IMR-90 (cell line): ENCODE results near the gene KCNK18. TPM values are rescaled to one million over a fixed set of nuclear protein-coding genes. Genes with fewer than 3 reads are reported as not detected.

ENCODE experiments used
- ATAC-seq: fragments of 200-7000 bp; cut with Tn5 transposase; 2 replicates; pipeline ENCODE4 v1.9.1; 2020; ENCODE audit warnings: low read depth, mild to moderate bottlenecking, moderate library complexity
- BruUV-seq: library from RNA; stranded (reverse); fragments of 400-500 nt; replicated peaks from 2 replicates; lab custom pipeline; 2021; lab: Mats Ljungman, UMichigan
- CTCF ChIA-PET: fragments of 300-600 bp; formaldehyde crosslinking; extraction: SDS; loops from one replicate; lab custom pipeline; 2021; ENCODE audit warnings: antibody characterized with exemption; lab: Yijun Ruan, JAX
- POLR2A ChIA-PET: fragments of 300-600 bp; sonication (Branson Sonifier 250); formaldehyde crosslinking; loops from one replicate; lab custom pipeline; 2022; ENCODE audit warnings: antibody characterized with exemption; ENCODE audit not compliant: unreplicated experiment; lab: Charles Lee
- DNase-seq: peaks from one replicate; pipeline ENCODE4 v3.0.0; 2013
- H2AFZ ChIP-seq: replicated peaks from 2 replicates; pipeline ENCODE3; 2013; ENCODE audit warnings: low read length, mild to moderate bottlenecking; ENCODE audit not compliant: poor library complexity
- H2AK5ac ChIP-seq: 2 replicates; pipeline ENCODE4 v1.6.1; 2013; ENCODE audit warnings: low read depth, low read length, inconsistent platforms
- H2AK9ac ChIP-seq: replicated peaks from 2 replicates; pipeline ENCODE3; 2013; ENCODE audit warnings: mild to moderate bottlenecking, low read depth, low read length, moderate library complexity; ENCODE audit not compliant: poor library complexity
- H2BK120ac ChIP-seq: 2 replicates; pipeline ENCODE4 v1.6.1; 2013; ENCODE audit warnings: low read depth, low read length, inconsistent platforms
- H2BK15ac ChIP-seq: 3 replicates; pipeline ENCODE4 v1.6.1; 2013; ENCODE audit warnings: low read depth, low read length, inconsistent platforms
- H2BK20ac ChIP-seq: 2 replicates; pipeline ENCODE4 v1.6.1; 2013; ENCODE audit warnings: low read depth, mild to moderate bottlenecking, inconsistent platforms, low read length, moderate library complexity
- H2BK5ac ChIP-seq: 2 replicates; pipeline ENCODE4 v1.6.1; 2013; ENCODE audit warnings: mild to moderate bottlenecking, low read depth, low read length, inconsistent platforms; ENCODE audit not compliant: poor library complexity, severe bottlenecking
- H3K14ac ChIP-seq: replicated peaks from 2 replicates; pipeline ENCODE4 v1.6.1; 2013; ENCODE audit warnings: low read depth, low read length, inconsistent platforms
- H3K18ac ChIP-seq: 2 replicates; pipeline ENCODE4 v1.6.1; 2013; ENCODE audit warnings: low read depth, low read length, control low read depth
- H3K23ac ChIP-seq: 2 replicates; pipeline ENCODE4 v1.6.1; 2013; ENCODE audit warnings: low read depth, low read length, inconsistent platforms
- H3K27ac ChIP-seq: 2 replicates; pipeline ENCODE4 v1.5.1; 2013; ENCODE audit warnings: mild to moderate bottlenecking, control low read depth, low read length; ENCODE audit not compliant: insufficient read depth
- H3K27me3 ChIP-seq: 2 replicates; pipeline ENCODE4 v1.6.1; 2013; ENCODE audit warnings: low read length; ENCODE audit not compliant: control insufficient read depth, insufficient read depth
- H3K36me3 ChIP-seq: 2 replicates; pipeline ENCODE4 v1.6.1; 2013; ENCODE audit warnings: low read length, mixed read lengths; ENCODE audit not compliant: control insufficient read depth, insufficient read depth
- H3K4ac ChIP-seq: 2 replicates; pipeline ENCODE4 v1.6.1; 2013; ENCODE audit warnings: low read depth, low read length, inconsistent platforms
- H3K4me1 ChIP-seq: 2 replicates; pipeline ENCODE4 v1.6.1; 2013; ENCODE audit warnings: low read length, mixed read lengths; ENCODE audit not compliant: control insufficient read depth, insufficient read depth
- H3K4me2 ChIP-seq: 2 replicates; pipeline ENCODE4 v1.6.1; 2013; ENCODE audit warnings: low read depth, mild to moderate bottlenecking, control low read depth, low read length, moderate library complexity
- H3K4me3 ChIP-seq: 2 replicates; pipeline ENCODE4 v1.5.1; 2013; ENCODE audit warnings: low read depth, mild to moderate bottlenecking, control low read depth, low read length, moderate library complexity; ENCODE audit not compliant: insufficient read depth
- H3K56ac ChIP-seq: 2 replicates; pipeline ENCODE4 v1.6.1; 2013; ENCODE audit warnings: low read length, inconsistent platforms; ENCODE audit not compliant: insufficient read depth; ENCODE audit errors: extremely low read depth
- H3K79me1 ChIP-seq, 2 experiments: 2 replicates each; pipeline ENCODE4 v1.6.1; 2013; ENCODE audit warnings: low read length in 2 of 2, inconsistent platforms in 1 of 2, low read depth in 1 of 2
- H3K9ac ChIP-seq: 2 replicates; pipeline ENCODE4 v1.6.1; 2013; ENCODE audit warnings: low read depth, low read length, control low read depth
- H3K9me1 ChIP-seq: 2 replicates; pipeline ENCODE4 v1.6.1; 2013; ENCODE audit warnings: low read length, inconsistent platforms; ENCODE audit not compliant: insufficient read depth
- H3K9me3 ChIP-seq: 2 replicates; pipeline ENCODE4 v1.6.1; 2013; ENCODE audit warnings: low read length; ENCODE audit not compliant: control insufficient read depth, insufficient read depth
- H4K20me1 ChIP-seq: 2 replicates; pipeline ENCODE4 v1.6.1; 2013; ENCODE audit warnings: low read length, inconsistent platforms; ENCODE audit not compliant: insufficient read depth
- H4K5ac ChIP-seq: 2 replicates; pipeline ENCODE4 v1.6.1; 2013; ENCODE audit warnings: mild to moderate bottlenecking, low read depth, low read length, control low read depth
- H4K8ac ChIP-seq, 2 experiments: 2 replicates each; pipeline ENCODE4 v1.6.1; 2013; ENCODE audit warnings: low read depth in 2 of 2, low read length in 2 of 2, control low read depth in 1 of 2, inconsistent platforms in 1 of 2
- H4K91ac ChIP-seq: 2 replicates; pipeline ENCODE4 v1.6.1; 2013; ENCODE audit warnings: low read depth, low read length, inconsistent platforms; ENCODE audit not compliant: insufficient read depth
- BHLHE40 ChIP-seq: fragments of 150-350 bp; IDR thresholded peaks from 2 replicates; pipeline ENCODE4 v1.6.1; 2016; ENCODE audit warnings: mild to moderate bottlenecking, low read depth, low read length
- CEBPB ChIP-seq: IDR thresholded peaks from 2 replicates; pipeline ENCODE4 v1.6.1; 2012; ENCODE audit warnings: low read depth, low read length, improper control_type of control experiment
- CHD1 ChIP-seq: IDR thresholded peaks from 2 replicates; pipeline ENCODE4 v1.6.1; 2012; ENCODE audit warnings: low read depth, low read length, improper control_type of control experiment
- FOS ChIP-seq: fragments of 150-350 bp; IDR thresholded peaks from 2 replicates; pipeline ENCODE4 v1.6.1; 2016; ENCODE audit warnings: low read depth, low read length
- MAFK ChIP-seq: IDR thresholded peaks from 2 replicates; pipeline ENCODE4 v1.6.1; 2012; ENCODE audit warnings: low read depth, low read length, improper control_type of control experiment
- MAZ ChIP-seq: IDR thresholded peaks from 2 replicates; pipeline ENCODE4 v1.6.1; 2012; ENCODE audit warnings: low read depth, mild to moderate bottlenecking, low read length, improper control_type of control experiment, moderate library complexity, borderline replicate concordance
- MXI1 ChIP-seq: IDR thresholded peaks from 2 replicates; pipeline ENCODE4 v1.6.1; 2012; ENCODE audit warnings: low read depth, mild to moderate bottlenecking, low read length, moderate library complexity, borderline replicate concordance
- NFE2L2 ChIP-seq: fragments of 150-350 bp; IDR thresholded peaks from 2 replicates; pipeline ENCODE4 v1.6.1; 2016; ENCODE audit warnings: low read depth, mild to moderate bottlenecking, low read length
- POLR2A ChIP-seq: IDR thresholded peaks from 2 replicates; pipeline ENCODE4 v1.6.1; 2012; ENCODE audit warnings: mild to moderate bottlenecking, low read depth, low read length
- RAD21 ChIP-seq: IDR thresholded peaks from 2 replicates; pipeline ENCODE4 v1.6.1; 2012; ENCODE audit warnings: low read length, improper control_type of control experiment
- RCOR1 ChIP-seq: IDR thresholded peaks from 2 replicates; pipeline ENCODE4 v1.6.1; 2012; ENCODE audit warnings: mild to moderate bottlenecking, low read length, improper control_type of control experiment; ENCODE audit not compliant: insufficient replicate concordance
- RFX5 ChIP-seq: IDR thresholded peaks from 2 replicates; pipeline ENCODE4 v1.8.0; 2012; ENCODE audit warnings: low read depth, mild to moderate bottlenecking, low read length, moderate library complexity
- SMC3 ChIP-seq: fragments of 150-350 bp; IDR thresholded peaks from 2 replicates; pipeline ENCODE4 v1.6.1; 2016; ENCODE audit warnings: low read depth, mild to moderate bottlenecking, antibody characterized with exemption, low read length, moderate library complexity
- WGBS, 2 experiments: methylation state at CpG; one replicate each; pipeline versions ENCODE4 v1.1.5 to v1.1.7; 2013; ENCODE audit warnings: missing lambda C conversion rate in 2 of 2; ENCODE audit not compliant: insufficient read length in 1 of 2; ENCODE audit errors: extremely low coverage in 2 of 2; 5-methylcytosine and 5-hydroxymethylcytosine counted together
- dilution Hi-C: fragments of 300-500 bp; cut with HindIII; formaldehyde crosslinking; loops from one replicate; pipeline ENCODE4 v1.14.3; 2018; ENCODE audit warnings: low sequenced_read_pairs; ENCODE audit not compliant: unreplicated experiment
- in situ Hi-C: fragments of 300-500 bp; cut with MboI; formaldehyde crosslinking; loops from 3 replicates; pipeline ENCODE4 v1.14.3; 2019; ENCODE audit warnings: low sequenced_read_pairs, inconsistent platforms, mixed read lengths
- intact Hi-C: fragments of 100-400 bp; cut with micrococcal nuclease; formaldehyde crosslinking; loops from 2 replicates; pipeline ENCODE4 v1.10.0; 2022
- polyA plus RNA-seq, 3 experiments: library from polyadenylated mRNA; depleted of rRNA; stranded (reverse); fragments of >200 nt; gene quantifications; 2 replicates each; pipeline ENCODE4 v1.2.3, GENCODE V29; 2012; ENCODE audit warnings: low replicate concordance in 1 of 3
- total RNA-seq: library from RNA; depleted of rRNA; stranded (reverse); fragments of >200 nt; gene quantifications from 2 replicates; pipeline ENCODE4 v1.2.3, GENCODE V29; 2012
- TF ChIP-seq, protein P1 (sequence below): fragments of 150-350 bp; IDR thresholded peaks from 2 replicates; pipeline ENCODE4 v1.6.1; 2016; ENCODE audit warnings: low read depth, mild to moderate bottlenecking, low read length, moderate library complexity, borderline replicate concordance
- TF ChIP-seq, protein P2 (sequence below): conservative IDR thresholded peaks from 2 replicates; pipeline ENCODE4 v1.5.1; 2012; ENCODE audit warnings: mild to moderate bottlenecking, low read depth, low read length, improper control_type of control experiment
- TF ChIP-seq, protein P3 (sequence below): fragments of 150-350 bp; IDR thresholded peaks from 2 replicates; pipeline ENCODE4 v1.6.1; 2017; ENCODE audit warnings: mild to moderate bottlenecking, antibody characterized with exemption, low read length, low read depth

The KCNK18 gene
- total and polyA plus RNA-seq, 2 of the 4 experiments (the other 2 are of a cell fraction), result not detected

DNA sequence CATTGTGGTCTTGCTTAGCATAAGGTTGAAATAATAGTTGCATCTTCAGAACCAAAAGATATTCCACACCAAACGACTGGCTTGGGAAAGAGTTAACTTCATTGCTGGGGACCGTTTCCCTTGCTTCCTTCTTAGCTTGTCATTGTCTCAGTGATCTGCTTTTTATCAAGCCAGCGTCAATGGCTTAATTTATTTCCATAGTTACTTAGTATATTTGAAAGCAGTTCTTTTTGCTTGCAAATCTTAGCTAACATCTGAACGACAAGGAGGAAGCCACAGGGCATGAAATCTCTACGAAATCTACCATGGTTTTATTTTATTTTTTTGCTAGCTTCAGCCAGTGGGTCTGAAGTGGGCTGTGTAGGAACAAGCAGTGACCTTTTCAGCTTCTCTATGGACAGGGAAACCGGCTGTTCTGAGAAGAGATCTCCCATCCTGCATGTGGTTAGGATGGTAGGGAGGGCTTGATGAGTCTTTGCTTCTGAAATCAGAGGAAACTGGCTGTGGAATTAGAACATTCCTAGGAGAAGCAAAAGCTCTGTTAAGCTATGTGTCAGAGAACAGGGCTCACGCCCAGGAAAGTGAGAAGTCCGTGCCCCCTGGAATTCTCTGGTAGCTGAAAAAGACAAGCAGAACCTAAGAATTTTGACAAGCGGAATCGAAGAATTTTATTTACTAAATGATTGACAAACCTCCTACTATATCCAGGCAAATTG is 51.6 kb downstream of the KCNK18 start:
- dilution Hi-C loops (no loop called here), in situ Hi-C loops (no loop called here), intact Hi-C loops (no loop called here)
- Histone ChIP-seq H3K4me1 (no peaks in the 10 kb centered on the region), H3K56ac (no peak overlapping the region), H2BK15ac (no peak overlapping the region), H3K9ac (no peak overlapping the region), H3K79me1 (no peaks in the 10 kb centered on the region), H3K4ac (no peak overlapping the region), H2AK9ac (no peak overlapping the region), H3K4me2 (no peak overlapping the region), H3K4me3 (no peak overlapping the region), H4K8ac (no peak overlapping the region), H3K27me3 (peaks cover 6% of the 10 kb centered on the region), H3K14ac (no peak overlapping the region), H2BK5ac (no peak overlapping the region), H4K20me1 (no peaks in the 10 kb centered on the region), H3K36me3 (no peaks in the 10 kb centered on the region), H2AK5ac (no peak overlapping the region), H3K27ac (no peak overlapping the region), H3K9me3 (no peaks in the 10 kb centered on the region), H3K23ac (no peak overlapping the region), H3K9me1 (no peaks in the 10 kb centered on the region), H2AFZ (no peak overlapping the region), H3K18ac (no peak overlapping the region), H4K91ac (no peak overlapping the region), H4K5ac (no peak overlapping the region), H2BK120ac (no peak overlapping the region), H2BK20ac (no peak overlapping the region)
- DNase-seq (no peak), ATAC-seq (no peak)
- TF ChIP-seq CEBPB (no peak), MAFK (no peak), RFX5 (no peak), RAD21 (no peak), POLR2A (no peak), CHD1 (no peak), BHLHE40 (no peak), RCOR1 (no peak), NFE2L2 (no peak), MAZ (no peak), FOS (no peak), MXI1 (no peak), SMC3 (no peak)
- TF ChIP-seq, protein P1, sequence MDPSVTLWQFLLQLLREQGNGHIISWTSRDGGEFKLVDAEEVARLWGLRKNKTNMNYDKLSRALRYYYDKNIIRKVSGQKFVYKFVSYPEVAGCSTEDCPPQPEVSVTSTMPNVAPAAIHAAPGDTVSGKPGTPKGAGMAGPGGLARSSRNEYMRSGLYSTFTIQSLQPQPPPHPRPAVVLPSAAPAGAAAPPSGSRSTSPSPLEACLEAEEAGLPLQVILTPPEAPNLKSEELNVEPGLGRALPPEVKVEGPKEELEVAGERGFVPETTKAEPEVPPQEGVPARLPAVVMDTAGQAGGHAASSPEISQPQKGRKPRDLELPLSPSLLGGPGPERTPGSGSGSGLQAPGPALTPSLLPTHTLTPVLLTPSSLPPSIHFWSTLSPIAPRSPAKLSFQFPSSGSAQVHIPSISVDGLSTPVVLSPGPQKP, result no peak
- TF ChIP-seq, protein P2, sequence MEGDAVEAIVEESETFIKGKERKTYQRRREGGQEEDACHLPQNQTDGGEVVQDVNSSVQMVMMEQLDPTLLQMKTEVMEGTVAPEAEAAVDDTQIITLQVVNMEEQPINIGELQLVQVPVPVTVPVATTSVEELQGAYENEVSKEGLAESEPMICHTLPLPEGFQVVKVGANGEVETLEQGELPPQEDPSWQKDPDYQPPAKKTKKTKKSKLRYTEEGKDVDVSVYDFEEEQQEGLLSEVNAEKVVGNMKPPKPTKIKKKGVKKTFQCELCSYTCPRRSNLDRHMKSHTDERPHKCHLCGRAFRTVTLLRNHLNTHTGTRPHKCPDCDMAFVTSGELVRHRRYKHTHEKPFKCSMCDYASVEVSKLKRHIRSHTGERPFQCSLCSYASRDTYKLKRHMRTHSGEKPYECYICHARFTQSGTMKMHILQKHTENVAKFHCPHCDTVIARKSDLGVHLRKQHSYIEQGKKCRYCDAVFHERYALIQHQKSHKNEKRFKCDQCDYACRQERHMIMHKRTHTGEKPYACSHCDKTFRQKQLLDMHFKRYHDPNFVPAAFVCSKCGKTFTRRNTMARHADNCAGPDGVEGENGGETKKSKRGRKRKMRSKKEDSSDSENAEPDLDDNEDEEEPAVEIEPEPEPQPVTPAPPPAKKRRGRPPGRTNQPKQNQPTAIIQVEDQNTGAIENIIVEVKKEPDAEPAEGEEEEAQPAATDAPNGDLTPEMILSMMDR, result no peak
- TF ChIP-seq, protein P3, sequence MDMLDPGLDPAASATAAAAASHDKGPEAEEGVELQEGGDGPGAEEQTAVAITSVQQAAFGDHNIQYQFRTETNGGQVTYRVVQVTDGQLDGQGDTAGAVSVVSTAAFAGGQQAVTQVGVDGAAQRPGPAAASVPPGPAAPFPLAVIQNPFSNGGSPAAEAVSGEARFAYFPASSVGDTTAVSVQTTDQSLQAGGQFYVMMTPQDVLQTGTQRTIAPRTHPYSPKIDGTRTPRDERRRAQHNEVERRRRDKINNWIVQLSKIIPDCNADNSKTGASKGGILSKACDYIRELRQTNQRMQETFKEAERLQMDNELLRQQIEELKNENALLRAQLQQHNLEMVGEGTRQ, result no peak
- CTCF ChIA-PET, result interaction anchor here (1.1 kb wide), 1 partner anchor 51 kb away, joined by 3 read pairs; no protein-coding TSS in a partner anchor
- no CpG with 5 or more reads among the region's 10 CpGs for WGBS, 2 experiments
- no TSS peak for BruUV-seq
- POLR2A ChIA-PET, result no interaction called here
